Small intestine (tissue), 7 donors: Measurements from ENCODE around the gene TOLLIP. TPM values are rescaled to one million over a fixed set of nuclear protein-coding genes. Genes with fewer than 3 reads are reported as not detected.

Experiments used
- DNase-seq, 2 donors: peaks; one replicate each; pipeline versions ENCODE4 v3.0.0 to v3.0.0-alpha.2; 2013
- FAIRE-seq: peaks from 2 replicates; lab custom pipeline; 2012; peaks lifted over from hg19 to GRCh38; lab: Jason Lieb, UNC
- H3K27ac ChIP-seq, 3 donors: one replicate each; pipeline ENCODE4 v1.5.1; 2013; ENCODE audit warnings: low read length in 2 of 3, mild to moderate bottlenecking in 2 of 3, control low read depth in 1 of 3, inconsistent platforms in 1 of 3, low read depth in 1 of 3, moderate library complexity in 1 of 3
- H3K27me3 ChIP-seq, 3 donors: one replicate each; pipeline ENCODE4 v1.6.1; 2013; ENCODE audit warnings: low read length in 3 of 3, inconsistent platforms in 1 of 3; ENCODE audit not compliant: control insufficient read depth in 3 of 3, insufficient read depth in 3 of 3
- H3K36me3 ChIP-seq, 3 donors: one replicate each; pipeline ENCODE4 v1.6.1; 2013; ENCODE audit warnings: low read length in 3 of 3, inconsistent platforms in 1 of 3, low read depth in 1 of 3, mild to moderate bottlenecking in 1 of 3, moderate library complexity in 1 of 3; ENCODE audit not compliant: control insufficient read depth in 3 of 3, insufficient read depth in 2 of 3
- H3K4me1 ChIP-seq, 3 donors: one replicate each; pipeline ENCODE4 v1.6.1; 2013; ENCODE audit warnings: low read length in 2 of 3, inconsistent platforms in 1 of 3, low read depth in 1 of 3, mild to moderate bottlenecking in 1 of 3, moderate library complexity in 1 of 3; ENCODE audit not compliant: control insufficient read depth in 3 of 3, insufficient read depth in 2 of 3
- H3K4me3 ChIP-seq, 3 donors: one replicate each; pipeline ENCODE4 v1.5.1; 2013; ENCODE audit warnings: low read length in 3 of 3, control low read depth in 1 of 3, inconsistent platforms in 1 of 3, low read depth in 1 of 3, mild to moderate bottlenecking in 1 of 3, moderate library complexity in 1 of 3
- H3K9me3 ChIP-seq, 2 donors: one replicate each; pipeline ENCODE4 v1.6.1; 2013; ENCODE audit warnings: low read depth in 1 of 2, low read length in 1 of 2; ENCODE audit not compliant: control insufficient read depth in 2 of 2, insufficient read depth in 1 of 2
- WGBS, 3 donors: extraction: QIAGEN DNeasy Blood & Tissue Kit; methylation state at CpG; one replicate each; pipeline ENCODE4 v1.1.7; 2013; 5-methylcytosine and 5-hydroxymethylcytosine counted together
- polyA plus RNA-seq, 4 donors: library from polyadenylated mRNA; stranded (reverse) in 3 of 4; unstranded in 1 of 4; fragments of 200-250 nt in 3 of 4; fragments of 120-200 nt in 1 of 4; gene quantifications; one replicate each; pipeline versions ENCODE4 v1.2.1 to v1.2.3, GENCODE V29; 2013
- donor health status: healthy with polysubstance abuse.
- donor health status: control.
- donor health status: control.
- donor health status: Bipolar disorder and iron deficiency.
- donor health status: healthy.

TOLLIP gene
- polyA plus RNA-seq, 4 donors: 33.1 to 57.0 (median 41.0) TPM

DNA sequence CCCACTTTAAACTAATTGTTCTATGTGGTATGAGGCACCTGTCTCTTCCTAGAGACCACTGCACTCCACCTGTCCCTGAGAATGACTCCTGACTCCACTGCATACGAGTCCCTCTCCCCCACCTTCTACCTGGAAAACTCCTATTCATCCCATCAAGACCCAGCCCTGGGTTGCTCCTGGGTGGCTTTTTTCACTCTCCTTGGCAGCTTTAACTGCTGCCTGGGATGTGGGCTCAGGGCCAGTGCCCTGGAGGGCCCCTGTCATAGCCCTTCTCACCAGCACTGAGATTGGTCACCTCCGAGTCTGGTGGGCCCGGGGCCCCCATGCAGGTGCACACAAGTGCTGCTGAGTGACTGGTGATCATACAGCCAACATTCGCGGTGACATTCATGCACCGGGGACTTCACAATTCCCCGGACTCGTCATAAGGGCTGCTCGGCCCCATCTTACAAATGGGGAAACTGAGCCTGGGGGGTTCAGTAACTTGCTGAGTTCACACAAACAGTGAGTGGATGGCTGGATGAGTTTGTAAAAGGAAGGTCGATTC lies 25.9 kb upstream of the TOLLIP start:
- WGBS, 3 donors: 48 to 69% (median 59%) methylated on average over 10 of the region's 10 CpGs
- H3K27me3 ChIP-seq: peaks cover 0 to 11% (median 0%) of the 10 kb centered on the region in 3 donors
- no peak overlapping the region for H3K27ac ChIP-seq
- no peaks in the 10 kb centered on the region for H3K36me3 ChIP-seq
- H3K4me1 ChIP-seq: peaks cover 6 to 25% (median 8%) of the 10 kb centered on the region in 3 donors
- H3K4me3 ChIP-seq: peak overlapping the region in 1 of 3 donors; percentile 32
- DNase-seq (no peak), FAIRE-seq (no peak)
- peaks cover 0 to 3% of the 10 kb centered on the region in 2 donors for H3K9me3 ChIP-seq

DNA sequence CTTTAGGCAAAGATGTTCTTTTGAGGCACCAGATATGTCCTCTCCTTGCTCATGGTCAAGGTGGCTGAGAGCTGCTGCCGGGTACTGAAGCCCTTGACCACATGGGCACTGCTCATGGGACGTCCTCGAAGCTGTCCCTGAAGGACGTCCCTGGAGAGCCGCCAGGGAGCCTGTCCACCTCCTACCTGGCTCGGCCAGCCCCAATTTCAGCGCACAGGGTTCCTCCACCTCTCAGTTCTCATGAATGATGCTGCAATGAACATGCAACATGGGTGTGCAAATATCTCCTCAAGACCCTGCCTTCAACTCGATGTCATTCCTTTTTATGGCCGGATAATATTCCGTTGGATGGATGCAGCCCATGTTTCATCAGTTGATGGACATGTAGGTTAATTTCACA lies 24.4 kb upstream of the TOLLIP start:
- FAIRE-seq (no peak), DNase-seq (no peak)
- peaks cover 6 to 25% (median 8%) of the 10 kb centered on the region in 3 donors for H3K4me1 ChIP-seq
- H3K36me3 ChIP-seq: no peaks in the 10 kb centered on the region
- peaks cover 0 to 11% (median 0%) of the 10 kb centered on the region in 3 donors for H3K27me3 ChIP-seq
- H3K27ac ChIP-seq: no peak overlapping the region
- H3K4me3 ChIP-seq: no peak overlapping the region
- H3K9me3 ChIP-seq: peaks cover 0 to 3% of the 10 kb centered on the region in 2 donors
- 96 to 97% (median 96%) methylated on average over 10 of the region's 10 CpGs for WGBS, 3 donors

DNA sequence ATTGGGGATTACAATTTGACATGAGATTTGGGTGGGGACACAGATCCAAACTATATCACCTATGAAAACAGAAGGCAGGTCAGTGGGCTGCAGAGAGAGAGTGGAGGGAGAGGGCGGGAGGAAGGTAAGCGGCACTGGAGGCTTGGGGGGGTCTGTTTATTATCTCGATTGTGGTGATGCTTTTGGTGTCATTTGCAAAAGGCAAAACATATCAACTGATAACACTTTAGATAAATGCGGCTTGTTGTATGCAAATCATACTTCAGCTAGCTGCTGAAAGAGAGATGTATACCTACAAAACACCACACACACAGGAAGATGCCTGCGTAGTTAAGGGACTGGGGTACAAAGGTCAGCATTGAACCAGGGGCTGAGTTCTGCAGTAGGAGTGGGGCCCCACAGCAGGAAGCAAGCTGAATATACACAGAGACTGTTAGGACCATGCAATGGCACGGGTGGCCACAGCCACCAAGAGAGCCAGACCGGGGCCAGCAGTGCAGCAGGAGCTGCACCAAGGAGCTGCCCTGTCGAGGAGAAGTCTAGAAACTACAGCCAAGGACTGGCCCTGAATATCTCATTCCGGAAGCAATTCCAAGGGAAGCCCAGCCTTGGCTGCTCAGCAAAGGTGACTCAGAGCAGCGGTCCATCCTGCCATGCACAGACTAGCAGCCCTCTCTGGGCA lies 23.8 kb upstream of the TOLLIP start:
- FAIRE-seq: no peak
- Histone ChIP-seq H3K9me3 (peaks cover 0 to 3% of the 10 kb centered on the region in 2 donors), H3K4me1 (peaks cover 6 to 25% (median 8%) of the 10 kb centered on the region in 3 donors), H3K36me3 (no peaks in the 10 kb centered on the region), H3K4me3 (no peak overlapping the region), H3K27ac (no peak overlapping the region), H3K27me3 (peaks cover 0 to 11% (median 0%) of the 10 kb centered on the region in 3 donors)
- peak; percentile 43 to 74 for DNase-seq
- 39 to 70% (median 46%) methylated on average over 10 of the region's 10 CpGs for WGBS, 3 donors

DNA sequence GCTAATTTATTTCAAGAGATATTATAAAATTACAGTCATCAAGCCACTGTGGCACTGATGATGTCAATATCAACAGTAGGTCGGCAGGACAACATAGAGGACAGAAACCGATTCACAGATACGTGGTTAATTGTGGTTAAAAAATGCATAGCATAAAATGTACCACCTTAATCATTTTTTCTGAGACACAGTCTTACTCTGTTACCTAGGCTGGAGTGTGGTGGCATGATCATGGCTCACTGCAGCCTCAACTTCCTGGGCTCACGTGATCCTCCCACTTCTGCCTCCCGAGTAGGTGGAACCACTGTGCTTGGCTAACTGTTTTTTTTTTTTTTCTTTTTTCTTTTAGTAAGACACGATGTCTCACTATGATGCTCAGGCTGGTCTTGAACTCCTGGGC lies 21.0 kb upstream of the TOLLIP start:
- H3K9me3 ChIP-seq: peaks cover 0 to 3% of the 10 kb centered on the region in 2 donors
- H3K27ac ChIP-seq: no peak overlapping the region
- H3K4me1 ChIP-seq: peaks cover 2 to 18% (median 4%) of the 10 kb centered on the region in 3 donors
- 82 to 84% (median 83%) methylated on average over 6 of the region's 6 CpGs for WGBS, 3 donors
- H3K27me3 ChIP-seq: peaks cover 0 to 4% (median 0%) of the 10 kb centered on the region in 3 donors
- no peak overlapping the region for H3K4me3 ChIP-seq
- no peaks in the 10 kb centered on the region for H3K36me3 ChIP-seq
- DNase-seq (no peak), FAIRE-seq (no peak)

DNA sequence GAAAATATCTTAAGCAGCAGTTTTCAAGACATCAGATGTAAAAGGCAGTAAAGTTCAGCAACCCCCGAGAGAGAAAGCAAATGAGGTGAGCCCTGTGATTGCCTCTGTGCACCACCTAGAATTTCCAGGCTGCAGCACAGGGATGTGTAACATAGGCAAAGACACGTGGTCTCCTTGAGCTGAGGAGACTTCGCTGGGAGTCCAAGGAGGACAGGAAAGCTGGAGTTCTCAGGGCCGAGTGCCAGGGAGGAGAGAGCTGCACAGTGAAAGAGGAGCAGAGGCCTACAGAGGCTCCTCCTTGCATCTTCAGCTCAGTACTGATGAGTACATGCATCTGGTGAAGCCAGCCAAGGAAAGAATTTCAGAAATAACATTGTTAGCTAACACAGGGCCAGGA lies 17.6 kb upstream of the TOLLIP start:
- FAIRE-seq (no peak), DNase-seq (no peak)
- H3K36me3 ChIP-seq: no peaks in the 10 kb centered on the region
- 62 to 80% (median 65%) methylated on average over 4 of the region's 4 CpGs for WGBS, 3 donors
- H3K4me3 ChIP-seq: no peak overlapping the region
- H3K27me3 ChIP-seq: no peaks in the 10 kb centered on the region
- no peak overlapping the region for H3K27ac ChIP-seq
- H3K4me1 ChIP-seq: no peaks in the 10 kb centered on the region
- no peaks in the 10 kb centered on the region for H3K9me3 ChIP-seq

DNA sequence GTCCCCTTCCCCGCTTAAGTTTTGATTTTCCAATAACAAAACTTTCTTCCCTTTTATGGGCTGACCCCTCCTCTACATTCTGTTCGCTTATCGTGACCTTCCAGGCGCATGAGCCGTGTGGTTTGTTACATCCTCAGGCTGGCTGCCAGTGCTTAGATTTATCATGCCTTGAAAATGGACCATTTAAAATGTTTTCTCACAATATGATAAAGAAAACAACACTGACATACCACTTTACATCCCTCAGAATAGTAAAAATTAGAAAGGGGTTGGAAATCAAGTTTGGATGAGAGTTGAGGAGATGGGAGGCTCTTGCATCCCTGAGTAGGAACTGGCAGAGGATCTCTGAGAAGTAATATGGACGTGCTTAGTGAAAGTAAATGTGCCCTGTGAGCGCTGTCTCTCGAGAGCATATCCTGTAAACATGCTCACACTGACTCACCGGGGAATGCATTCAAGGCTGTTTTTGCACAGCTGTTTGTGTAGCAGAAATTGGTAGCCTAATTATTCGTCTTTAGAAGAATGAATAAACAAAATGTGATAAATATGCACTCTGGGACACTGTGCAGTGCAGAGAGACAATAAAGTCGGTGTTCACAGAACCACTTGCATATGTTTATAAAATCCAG lies 17.1 kb upstream of the TOLLIP start:
- WGBS, 3 donors: 60 to 78% (median 71%) methylated on average over 11 of the region's 11 CpGs

DNA sequence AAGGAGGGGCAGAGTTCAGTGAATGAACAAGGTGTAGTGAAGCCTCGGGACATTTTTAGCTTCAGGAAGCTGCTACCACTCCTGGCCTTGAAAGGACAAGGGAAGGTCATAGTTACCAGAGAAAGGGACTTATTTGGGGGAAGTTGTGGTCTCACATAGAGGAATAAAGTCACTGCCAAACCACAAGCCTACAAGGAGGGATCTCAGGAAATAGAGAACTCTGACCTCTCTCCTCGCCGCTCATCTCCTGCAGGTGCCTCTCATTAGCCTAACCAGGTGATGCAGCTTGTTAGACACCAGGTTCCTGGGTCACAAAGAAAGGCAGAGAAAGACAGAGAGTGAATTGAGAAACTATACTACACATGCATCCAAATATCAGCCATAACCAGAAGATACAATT lies 14.3 kb upstream of the TOLLIP start:
- WGBS, 3 donors: 6 to 38% (median 9%) methylated on average over 3 of the region's 3 CpGs
- Histone ChIP-seq H3K27ac (peak overlapping the region in 1 of 3 donors; percentile 27), H3K27me3 (no peaks in the 10 kb centered on the region), H3K9me3 (no peaks in the 10 kb centered on the region), H3K4me1 (no peaks in the 10 kb centered on the region), H3K36me3 (no peaks in the 10 kb centered on the region), H3K4me3 (no peak overlapping the region)
- peak in 1 of 2 donors; percentile 56 for DNase-seq
- FAIRE-seq: no peak

More for the DNA sequence above, 17.1 kb upstream of the TOLLIP start:
- Histone ChIP-seq H3K4me1 (no peaks in the 10 kb centered on the region), H3K36me3 (no peaks in the 10 kb centered on the region), H3K4me3 (no peak overlapping the region), H3K27me3 (no peaks in the 10 kb centered on the region), H3K9me3 (no peaks in the 10 kb centered on the region), H3K27ac (peak overlapping the region in 1 of 3 donors; percentile 54)
- DNase-seq: no peak
- no peak for FAIRE-seq

DNA sequence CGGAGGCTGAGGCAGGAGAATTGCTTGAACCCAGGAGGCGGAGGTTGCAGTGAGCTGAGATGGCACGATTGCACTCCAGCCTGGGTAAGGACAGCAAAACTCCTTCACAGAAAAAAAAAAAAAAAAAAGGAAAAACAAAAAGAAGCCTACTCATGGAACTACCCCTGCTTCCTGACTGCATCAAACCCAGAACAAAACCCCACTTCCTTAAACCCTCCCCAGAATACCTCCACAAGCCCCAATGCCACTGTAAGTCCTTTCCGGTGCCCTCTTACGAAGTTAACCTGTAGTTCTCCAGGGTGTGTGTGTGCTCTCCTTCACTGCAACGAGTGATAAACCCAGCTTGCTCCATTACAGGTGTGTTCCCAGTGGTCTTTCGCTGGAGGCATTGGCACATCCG lies 8.6 kb upstream of the TOLLIP start:
- Histone ChIP-seq H3K27me3 (no peaks in the 10 kb centered on the region), H3K9me3 (no peaks in the 10 kb centered on the region)
- FAIRE-seq: no peak

More for the DNA sequence above, 8.6 kb upstream of the TOLLIP start:
- Histone ChIP-seq H3K36me3 (no peaks in the 10 kb centered on the region), H3K4me3 (no peak overlapping the region), H3K4me1 (no peaks in the 10 kb centered on the region), H3K27ac (no peak overlapping the region)
- WGBS, 3 donors: 83 to 90% (median 86%) methylated on average over 8 of the region's 8 CpGs
- DNase-seq: no peak
